Nephron (organoid): ENCODE measurements around the gene STX16.

Source experiments
- H3K27ac Mint-ChIP-seq, 3 experiments: 2 replicates each; pipeline ENCODE4 v1.8.0; 2020; ENCODE audit warnings: mixed read lengths in 3 of 3, mild to moderate bottlenecking in 2 of 3, moderate library complexity in 1 of 3
- H3K27me3 Mint-ChIP-seq: 2 replicates; pipeline ENCODE4 v1.8.0; 2021; ENCODE audit warnings: low read depth, mild to moderate bottlenecking, moderate library complexity, mixed read lengths
- H3K36me3 Mint-ChIP-seq: 2 replicates; pipeline ENCODE4 v1.8.0; 2020; ENCODE audit warnings: low read depth, mixed read lengths
- H3K4me1 Mint-ChIP-seq: 2 replicates; pipeline ENCODE4 v1.8.0; 2020; ENCODE audit warnings: mixed read lengths
- H3K4me3 Mint-ChIP-seq, 3 experiments: 2 replicates each; pipeline ENCODE4 v1.8.0; 2020; ENCODE audit warnings: mild to moderate bottlenecking in 3 of 3, mixed read lengths in 3 of 3, moderate library complexity in 2 of 3
- H3K9me3 Mint-ChIP-seq: 2 replicates; pipeline ENCODE4 v1.8.0; 2020; ENCODE audit warnings: mixed read lengths
- TF ChIP-seq, protein P1 (sequence below), 3 experiments: fragments of 200-600 bp; sonication (generic); IDR thresholded peaks; one replicate each; pipeline ENCODE4 v1.5.0; 2021; ENCODE audit warnings: antibody characterized with exemption in 3 of 3; ENCODE audit not compliant: unreplicated experiment in 3 of 3

STX16 gene

DNA sequence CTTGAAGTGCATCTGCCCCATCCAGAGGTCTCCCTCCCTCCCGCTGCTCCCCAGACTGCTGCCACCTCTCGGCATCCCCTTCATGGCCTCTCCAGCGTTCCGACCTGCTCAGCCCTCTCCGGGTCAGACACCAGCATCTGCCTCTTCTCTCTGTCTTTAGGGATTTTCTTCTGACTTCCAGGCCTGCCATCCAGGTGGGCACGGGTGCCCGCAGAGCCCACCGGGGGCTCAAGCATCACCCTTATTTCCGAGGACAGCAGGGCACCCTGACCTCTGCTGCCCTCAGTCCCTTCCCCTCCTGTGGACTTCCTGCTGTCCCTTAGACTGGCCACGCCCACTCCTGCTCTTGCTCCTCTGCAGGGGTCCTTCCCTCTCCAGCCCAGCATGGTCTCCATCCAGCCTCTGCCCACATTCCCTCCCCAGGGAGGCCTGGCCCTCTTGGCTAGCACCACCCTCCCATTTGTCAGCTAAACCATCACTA lies 44.9 kb downstream of the STX16 start:
- no peak overlapping the region for H3K4me3 Mint-ChIP-seq
- TF ChIP-seq, protein P1, sequence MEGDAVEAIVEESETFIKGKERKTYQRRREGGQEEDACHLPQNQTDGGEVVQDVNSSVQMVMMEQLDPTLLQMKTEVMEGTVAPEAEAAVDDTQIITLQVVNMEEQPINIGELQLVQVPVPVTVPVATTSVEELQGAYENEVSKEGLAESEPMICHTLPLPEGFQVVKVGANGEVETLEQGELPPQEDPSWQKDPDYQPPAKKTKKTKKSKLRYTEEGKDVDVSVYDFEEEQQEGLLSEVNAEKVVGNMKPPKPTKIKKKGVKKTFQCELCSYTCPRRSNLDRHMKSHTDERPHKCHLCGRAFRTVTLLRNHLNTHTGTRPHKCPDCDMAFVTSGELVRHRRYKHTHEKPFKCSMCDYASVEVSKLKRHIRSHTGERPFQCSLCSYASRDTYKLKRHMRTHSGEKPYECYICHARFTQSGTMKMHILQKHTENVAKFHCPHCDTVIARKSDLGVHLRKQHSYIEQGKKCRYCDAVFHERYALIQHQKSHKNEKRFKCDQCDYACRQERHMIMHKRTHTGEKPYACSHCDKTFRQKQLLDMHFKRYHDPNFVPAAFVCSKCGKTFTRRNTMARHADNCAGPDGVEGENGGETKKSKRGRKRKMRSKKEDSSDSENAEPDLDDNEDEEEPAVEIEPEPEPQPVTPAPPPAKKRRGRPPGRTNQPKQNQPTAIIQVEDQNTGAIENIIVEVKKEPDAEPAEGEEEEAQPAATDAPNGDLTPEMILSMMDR (IDR thresholded peaks at IDR 0.05; ENCODE audit: unreplicated experiment in 3 of 3), result no peak
- peaks cover 10% of the 10 kb centered on the region for H3K27me3 Mint-ChIP-seq
- peaks cover 9% of the 10 kb centered on the region for H3K4me1 Mint-ChIP-seq
- no peak overlapping the region for H3K27ac Mint-ChIP-seq
- peaks cover 24% of the 10 kb centered on the region for H3K36me3 Mint-ChIP-seq
- no peaks in the 10 kb centered on the region for H3K9me3 Mint-ChIP-seq

GRCh38 chr20:58696411-58696961 lies 45.4 kb downstream of the STX16 start:
- Mint-ChIP-seq H3K4me1 (peaks cover 6% of the 10 kb centered on the region), H3K36me3 (peaks cover 24% of the 10 kb centered on the region), H3K9me3 (no peaks in the 10 kb centered on the region), H3K4me3 (no peak overlapping the region), H3K27me3 (peaks cover 10% of the 10 kb centered on the region), H3K27ac (no peak overlapping the region)
- TF ChIP-seq, protein P1 (IDR thresholded peaks at IDR 0.05; ENCODE audit: unreplicated experiment in 3 of 3), result no peak

DNA sequence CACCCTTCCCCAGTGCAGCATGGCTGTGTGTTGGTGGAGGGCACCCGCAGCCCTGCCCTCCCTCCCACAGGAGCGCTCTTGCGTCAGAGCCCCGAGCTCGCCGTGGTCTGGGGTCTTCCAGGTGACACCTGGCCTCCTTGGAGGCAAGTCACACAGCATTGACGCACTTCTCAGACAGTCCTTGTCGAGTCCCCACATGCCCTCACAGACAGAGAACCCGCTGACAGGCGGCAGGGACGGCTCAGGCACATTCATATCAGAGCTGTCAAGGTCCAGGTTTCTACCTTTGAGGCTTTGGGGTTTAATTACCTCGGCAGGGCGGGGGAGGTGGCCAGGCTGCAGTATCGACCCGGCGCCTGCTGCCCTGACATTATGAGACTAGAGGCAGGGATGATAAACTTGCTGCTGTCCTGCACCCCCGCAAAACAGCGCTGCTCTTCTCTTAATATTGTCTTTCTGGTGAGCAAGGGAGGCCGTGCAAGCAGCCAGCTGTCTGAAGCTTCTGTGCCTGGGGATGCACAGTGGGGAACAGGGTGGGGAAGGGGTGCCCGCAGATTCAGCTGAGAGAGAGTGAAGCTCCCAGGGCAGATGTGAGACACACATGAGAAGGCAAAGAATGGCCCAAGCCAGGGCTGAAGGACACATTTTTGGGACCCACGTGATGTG lies 46.3 kb downstream of the STX16 start:
- TF ChIP-seq, protein P1 (IDR thresholded peaks at IDR 0.05; ENCODE audit: unreplicated experiment in 3 of 3), result no peak
- peak overlapping the region in 1 of 3 experiments; percentile 17 for H3K4me3 Mint-ChIP-seq
- H3K36me3 Mint-ChIP-seq, result peaks cover 30% of the 10 kb centered on the region
- peaks cover 6% of the 10 kb centered on the region for H3K4me1 Mint-ChIP-seq
- peaks cover 10% of the 10 kb centered on the region for H3K27me3 Mint-ChIP-seq
- no peak overlapping the region for H3K27ac Mint-ChIP-seq
- H3K9me3 Mint-ChIP-seq, result no peaks in the 10 kb centered on the region

- Mint-ChIP-seq H3K9me3 (peaks cover 2% of the 10 kb centered on the region), H3K4me3 (no peak overlapping the region), H3K36me3 (peaks cover 38% of the 10 kb centered on the region), H3K4me1 (peaks cover 6% of the 10 kb centered on the region), H3K27ac (peak overlapping the region in 1 of 3 experiments; percentile 67), H3K27me3 (peaks cover 10% of the 10 kb centered on the region)
- TF ChIP-seq, protein P1 (IDR thresholded peaks at IDR 0.05; ENCODE audit: unreplicated experiment in 3 of 3), result no peak
These were observed 47.0 kb downstream of the STX16 start for GRCh38 chr20:58697867-58698703.

GRCh38 chr20:58698741-58699622 lies 47.9 kb downstream of the STX16 start:
- Mint-ChIP-seq H3K36me3 (peaks cover 47% of the 10 kb centered on the region), H3K4me3 (no peak overlapping the region), H3K9me3 (peaks cover 6% of the 10 kb centered on the region), H3K27me3 (peaks cover 10% of the 10 kb centered on the region), H3K4me1 (peaks cover 6% of the 10 kb centered on the region), H3K27ac (peak overlapping the region in 1 of 3 experiments; percentile 67)
- TF ChIP-seq, protein P1 (IDR thresholded peaks at IDR 0.05; ENCODE audit: unreplicated experiment in 3 of 3), result no peak
